Activated naive CD4-positive, alpha-beta T cell treated with anti-CD3 and anti-CD28 coated beads for 36 hours (primary cell): ENCODE measurements around the gene LAS1L. TPM values are rescaled to one million over a fixed set of nuclear protein-coding genes. Genes with fewer than 3 reads are reported as not detected.

ENCODE experiments used
- total RNA-seq, 2 experiments: library from RNA; stranded (reverse); gene quantifications; one replicate each; pipeline ENCODE4 v1.2.3, GENCODE V29; 2021

Gene LAS1L
- total RNA-seq, 2 experiments from 2014 or later: 60.4 to 61.1 TPM

Other genes starting within 250 kb of the LAS1L start
- gene MSN, start 132.9 kb upstream of the LAS1L start, total RNA-seq: 100 to 1,000 TPM; 482 to 507 TPM